Measurements from ENCODE around the gene NT5C2. TPM values are rescaled to one million over a fixed set of nuclear protein-coding genes. Genes with fewer than 3 reads are reported as not detected.
A peak's percentile ranks its signal among the peaks of the same experiment; 100 is the strongest.

Gene NT5C2
- total RNA-seq, 4 donors from 2014 or later: 33.5 to 53.2 (median 35.3) TPM

GRCh38 chr10:103058034-103058433 lies 135.0 kb downstream of the NT5C2 start:
- H3K9me3 ChIP-seq: no peaks in the 10 kb centered on the region
- no peaks in the 10 kb centered on the region for H3K27me3 ChIP-seq
- no peak overlapping the region for H3K27ac ChIP-seq
- no peak overlapping the region for H3K4me3 ChIP-seq
- TF ChIP-seq CTCF (IDR thresholded peaks at IDR 0.05 in 4 of 5, conservative IDR thresholded peaks at IDR 0.05 in 1 of 5): no peak
- TF ChIP-seq POLR2A (IDR thresholded peaks at IDR 0.05): no peak
- DNase-seq (no peak), ATAC-seq (no peak)
- peaks cover 0 to 6% of the 10 kb centered on the region in 2 donors for H3K36me3 ChIP-seq
- intact Hi-C loops (cut with DNase I; ENCODE audit: low total_unique reads): no loop called here
- in situ Hi-C loops (cut with MboI; ENCODE audit: low sequenced_read_pairs in 4 of 4): loop anchor here in 2 of 4 donors (25.0 kb wide), 1 partner anchor 321 kb away; the partner anchor contains the start of gene WBP1L (in 2 of the 2)
- no peaks in the 10 kb centered on the region for H3K4me1 ChIP-seq

DNA sequence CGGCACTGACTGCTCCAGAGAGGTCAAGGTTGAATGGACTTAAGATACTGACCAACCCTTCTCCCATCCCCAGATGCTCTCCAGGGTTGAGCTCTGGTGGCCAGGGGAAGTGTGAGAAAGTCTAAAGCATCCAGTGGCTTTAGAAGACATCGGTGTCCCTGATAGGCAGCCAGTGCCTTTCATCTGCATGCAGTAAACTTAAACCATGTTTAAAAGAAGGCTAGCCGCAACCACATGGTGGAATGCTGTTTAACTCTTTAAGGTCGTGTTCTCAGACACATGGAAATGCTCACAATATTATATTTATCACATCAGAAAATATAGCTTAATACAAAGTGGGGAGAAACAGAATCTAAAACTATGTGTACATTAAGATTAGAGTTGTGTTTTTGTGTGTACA lies 138.0 kb downstream of the NT5C2 start:
- intact Hi-C loops (cut with DNase I; ENCODE audit: low total_unique reads) (no loop called here), in situ Hi-C loops (cut with MboI; ENCODE audit: low sequenced_read_pairs in 4 of 4) (loop anchor here in 2 of 4 donors (25.0 kb wide), 1 partner anchor 318 kb away; the partner anchor contains the start of gene WBP1L (in 2 of the 2))
- no peak for ATAC-seq
- DNase-seq: no peak
- Histone ChIP-seq H3K27me3 (no peaks in the 10 kb centered on the region), H3K4me1 (no peaks in the 10 kb centered on the region), H3K4me3 (no peak overlapping the region), H3K9me3 (no peaks in the 10 kb centered on the region), H3K27ac (no peak overlapping the region), H3K36me3 (peaks cover 0 to 6% of the 10 kb centered on the region in 2 donors)
- no peak for TF ChIP-seq CTCF (IDR thresholded peaks at IDR 0.05 in 4 of 5, conservative IDR thresholded peaks at IDR 0.05 in 1 of 5)
- TF ChIP-seq POLR2A (IDR thresholded peaks at IDR 0.05): no peak

- ATAC-seq (no peak), DNase-seq (no peak)
- Histone ChIP-seq H3K4me3 (no peak overlapping the region), H3K27me3 (no peaks in the 10 kb centered on the region), H3K27ac (no peak overlapping the region), H3K4me1 (no peaks in the 10 kb centered on the region), H3K9me3 (no peaks in the 10 kb centered on the region), H3K36me3 (peaks cover 0 to 6% of the 10 kb centered on the region in 2 donors)
- TF ChIP-seq CTCF (IDR thresholded peaks at IDR 0.05 in 4 of 5, conservative IDR thresholded peaks at IDR 0.05 in 1 of 5): no peak
- no peak for TF ChIP-seq POLR2A (IDR thresholded peaks at IDR 0.05)
- in situ Hi-C loops (cut with MboI; ENCODE audit: low sequenced_read_pairs in 4 of 4): loop anchor here in 2 of 4 donors (25.0 kb wide), 1 partner anchor 317 kb away; the partner anchor contains the start of gene WBP1L (in 2 of the 2)
- intact Hi-C loops (cut with DNase I; ENCODE audit: low total_unique reads): no loop called here
Measured at GRCh38 chr10:103054621-103055020, 138.5 kb downstream of the NT5C2 start.

GRCh38 chr10:103053659-103054581 lies 139.2 kb downstream of the NT5C2 start:
- H3K4me1 ChIP-seq: no peaks in the 10 kb centered on the region
- ATAC-seq: peak; percentile 36 to 61
- intact Hi-C loops (cut with DNase I; ENCODE audit: low total_unique reads): no loop called here
- H3K9me3 ChIP-seq: no peaks in the 10 kb centered on the region
- in situ Hi-C loops (cut with MboI; ENCODE audit: low sequenced_read_pairs in 4 of 4): loop anchor here in 2 of 4 donors (25.0 kb wide), 1 partner anchor 317 kb away; the partner anchor contains the start of gene WBP1L (in 2 of the 2)
- peaks cover 0 to 6% of the 10 kb centered on the region in 2 donors for H3K36me3 ChIP-seq
- H3K4me3 ChIP-seq: peak overlapping the region in 1 of 4 donors; percentile 16
- no peak for TF ChIP-seq CTCF (IDR thresholded peaks at IDR 0.05 in 4 of 5, conservative IDR thresholded peaks at IDR 0.05 in 1 of 5)
- TF ChIP-seq POLR2A (IDR thresholded peaks at IDR 0.05): no peak
- DNase-seq: no peak
- H3K27ac ChIP-seq: peak overlapping the region in 1 of 4 donors; percentile 17
- no peaks in the 10 kb centered on the region for H3K27me3 ChIP-seq
